ENCODE measurements around the gene DMD. TPM values are rescaled to one million over a fixed set of nuclear protein-coding genes. Genes with fewer than 3 reads are reported as not detected.

DMD gene
- total and polyA plus RNA-seq, 2 experiments from 2014 or later = 73.5 to 90.7 TPM

GRCh38 chrX:31464306-31464915 lies 1746.9 kb downstream of the DMD start:
- Histone ChIP-seq H3K4me1 (ENCODE audit: low read depth) (no peaks in the 10 kb centered on the region), H3K9me3 (ENCODE audit: low read depth) (no peaks in the 10 kb centered on the region), H3K4me3 (no peak overlapping the region), H3K27me3 (no peaks in the 10 kb centered on the region), H3K27ac (no peak overlapping the region), H3K36me3 (no peaks in the 10 kb centered on the region)
- DNase-seq (ENCODE audit: low read depth in 1 of 2, low spot score in 1 of 2) = no peak
- TF ChIP-seq CTCF (IDR thresholded peaks at IDR 0.05; ENCODE audit: low read depth, low read length) = no peak

- H3K27me3 ChIP-seq = no peaks in the 10 kb centered on the region
- DNase-seq (ENCODE audit: low read depth in 1 of 2, low spot score in 1 of 2) = no peak
- no peaks in the 10 kb centered on the region for H3K36me3 ChIP-seq
- H3K27ac ChIP-seq = no peak overlapping the region
- H3K4me1 ChIP-seq (ENCODE audit: low read depth) = no peaks in the 10 kb centered on the region
- no peak overlapping the region for H3K4me3 ChIP-seq
- no peaks in the 10 kb centered on the region for H3K9me3 ChIP-seq (ENCODE audit: low read depth)
- no peak for TF ChIP-seq CTCF (IDR thresholded peaks at IDR 0.05; ENCODE audit: low read depth, low read length)
These were observed 1750.1 kb downstream of the DMD start for GRCh38 chrX:31461266-31461665.

- Histone ChIP-seq H3K36me3 (no peaks in the 10 kb centered on the region), H3K27me3 (no peaks in the 10 kb centered on the region), H3K4me3 (no peak overlapping the region), H3K9me3 (ENCODE audit: low read depth) (no peaks in the 10 kb centered on the region), H3K4me1 (ENCODE audit: low read depth) (no peaks in the 10 kb centered on the region), H3K27ac (no peak overlapping the region)
- DNase-seq (ENCODE audit: low read depth in 1 of 2, low spot score in 1 of 2) = peak in 1 of 2 donors; percentile 35
- no peak for TF ChIP-seq CTCF (IDR thresholded peaks at IDR 0.05; ENCODE audit: low read depth, low read length)
These were observed 1752.0 kb downstream of the DMD start for GRCh38 chrX:31459361-31459760.

GRCh38 chrX:31449965-31450364 lies 1761.4 kb downstream of the DMD start:
- no peaks in the 10 kb centered on the region for H3K36me3 ChIP-seq
- no peak for TF ChIP-seq CTCF (IDR thresholded peaks at IDR 0.05; ENCODE audit: low read depth, low read length)

GRCh38 chrX:31449081-31449480 lies 1762.3 kb downstream of the DMD start:
- H3K36me3 ChIP-seq = no peaks in the 10 kb centered on the region
- H3K4me1 ChIP-seq (ENCODE audit: low read depth) = no peaks in the 10 kb centered on the region
- no peak for DNase-seq (ENCODE audit: low read depth in 1 of 2, low spot score in 1 of 2)
- no peaks in the 10 kb centered on the region for H3K27me3 ChIP-seq
- H3K4me3 ChIP-seq = no peak overlapping the region
- H3K27ac ChIP-seq = no peak overlapping the region
- no peak for TF ChIP-seq CTCF (IDR thresholded peaks at IDR 0.05; ENCODE audit: low read depth, low read length)
- no peaks in the 10 kb centered on the region for H3K9me3 ChIP-seq (ENCODE audit: low read depth)

More at GRCh38 chrX:31449965-31450364, 1761.4 kb downstream of the DMD start:
- H3K4me3 ChIP-seq = no peak overlapping the region
- H3K27ac ChIP-seq = no peak overlapping the region
- DNase-seq (ENCODE audit: low read depth in 1 of 2, low spot score in 1 of 2) = peak in 1 of 2 donors; percentile 17
- no peaks in the 10 kb centered on the region for H3K4me1 ChIP-seq (ENCODE audit: low read depth)
- H3K9me3 ChIP-seq (ENCODE audit: low read depth) = no peaks in the 10 kb centered on the region
- no peaks in the 10 kb centered on the region for H3K27me3 ChIP-seq

Measured in cardiac muscle cell (in vitro differentiated cells and primary cell).